ENCODE measurements around the gene DPH3. TPM values are rescaled to one million over a fixed set of nuclear protein-coding genes. Genes with fewer than 3 reads are reported as not detected.

Gene DPH3
- total and polyA plus RNA-seq, 2 donors (not counting 3 experiments of a cell fraction or from before 2014, with no cell fraction given) = 7.7 to 28.7 TPM

DNA sequence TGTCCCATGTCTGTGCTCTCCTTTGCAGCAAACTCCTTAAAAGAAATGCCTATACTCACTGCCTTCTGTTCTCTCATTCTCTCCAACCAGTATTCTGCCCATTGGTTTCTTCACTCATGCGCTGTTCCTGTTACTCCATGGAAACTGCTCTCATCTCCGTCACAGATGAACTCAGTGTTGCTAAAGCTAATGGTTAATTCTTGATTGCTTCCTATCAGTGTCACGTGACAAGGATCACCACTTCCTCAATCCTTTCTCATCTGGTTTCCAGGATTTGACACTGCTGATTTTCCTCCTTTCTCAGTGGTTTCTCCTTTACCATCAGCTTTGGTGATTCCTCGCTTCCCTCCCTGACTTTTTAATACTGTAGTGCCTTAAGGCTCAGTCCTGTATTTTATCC, 2.6 kb downstream of the DPH3 start:
- H3K4me1 ChIP-seq (ENCODE audit: control insufficient read depth, extremely low read depth, insufficient read depth, low read length) = peaks cover 23% of the 10 kb centered on the region
- no peaks in the 10 kb centered on the region for H3K27me3 ChIP-seq (ENCODE audit: control insufficient read depth in 2 of 2, insufficient read depth in 2 of 2, low read length in 2 of 2)
- DNase-seq (ENCODE audit: low read depth, low spot score) = no peak
- no peak for FAIRE-seq
- TF ChIP-seq GATA2 (IDR thresholded peaks at IDR 0.05; ENCODE audit: insufficient read depth, insufficient read length, low read depth, low read length) (no peak), POLR2AphosphoS5 (IDR thresholded peaks at IDR 0.05; ENCODE audit: insufficient read depth, low read depth, low read length) (no peak), JUN (IDR thresholded peaks at IDR 0.05; ENCODE audit: borderline replicate concordance, insufficient read depth, insufficient read length, low read depth) (no peak), POLR2A (IDR thresholded peaks at IDR 0.05; ENCODE audit: low read depth, low read length) (no peak), EZH2 (IDR thresholded peaks at IDR 0.05; ENCODE audit: borderline replicate concordance, low read depth, low read length, severe bottlenecking) (no peak), FOS (IDR thresholded peaks at IDR 0.05; ENCODE audit: borderline replicate concordance, insufficient read depth, low read length) (no peak), MYC (IDR thresholded peaks at IDR 0.05; ENCODE audit: low read depth, low read length) (no peak)
- TF ChIP-seq, protein P1, sequence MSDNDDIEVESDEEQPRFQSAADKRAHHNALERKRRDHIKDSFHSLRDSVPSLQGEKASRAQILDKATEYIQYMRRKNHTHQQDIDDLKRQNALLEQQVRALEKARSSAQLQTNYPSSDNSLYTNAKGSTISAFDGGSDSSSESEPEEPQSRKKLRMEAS (IDR thresholded peaks at IDR 0.05; ENCODE audit: insufficient read depth, insufficient read length) = no peak
- TF ChIP-seq, protein P2, sequence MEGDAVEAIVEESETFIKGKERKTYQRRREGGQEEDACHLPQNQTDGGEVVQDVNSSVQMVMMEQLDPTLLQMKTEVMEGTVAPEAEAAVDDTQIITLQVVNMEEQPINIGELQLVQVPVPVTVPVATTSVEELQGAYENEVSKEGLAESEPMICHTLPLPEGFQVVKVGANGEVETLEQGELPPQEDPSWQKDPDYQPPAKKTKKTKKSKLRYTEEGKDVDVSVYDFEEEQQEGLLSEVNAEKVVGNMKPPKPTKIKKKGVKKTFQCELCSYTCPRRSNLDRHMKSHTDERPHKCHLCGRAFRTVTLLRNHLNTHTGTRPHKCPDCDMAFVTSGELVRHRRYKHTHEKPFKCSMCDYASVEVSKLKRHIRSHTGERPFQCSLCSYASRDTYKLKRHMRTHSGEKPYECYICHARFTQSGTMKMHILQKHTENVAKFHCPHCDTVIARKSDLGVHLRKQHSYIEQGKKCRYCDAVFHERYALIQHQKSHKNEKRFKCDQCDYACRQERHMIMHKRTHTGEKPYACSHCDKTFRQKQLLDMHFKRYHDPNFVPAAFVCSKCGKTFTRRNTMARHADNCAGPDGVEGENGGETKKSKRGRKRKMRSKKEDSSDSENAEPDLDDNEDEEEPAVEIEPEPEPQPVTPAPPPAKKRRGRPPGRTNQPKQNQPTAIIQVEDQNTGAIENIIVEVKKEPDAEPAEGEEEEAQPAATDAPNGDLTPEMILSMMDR (IDR thresholded peaks at IDR 0.05; ENCODE audit: extremely low read depth in 1 of 2, insufficient read depth in 1 of 2, low read depth in 1 of 2, low read length in 2 of 2) = no peak
- H3K9ac ChIP-seq (replicated peaks; ENCODE audit: extremely low read depth, insufficient read depth, low read length) = no peak overlapping the region
- ChIA-PET CTCF (no interaction called here), POLR2A (no interaction called here)
- H4K20me1 ChIP-seq (replicated peaks; ENCODE audit: control insufficient read depth, extremely low read depth, insufficient read depth, low read length) = no peaks in the 10 kb centered on the region
- dilution Hi-C loops (cut with MboI; ENCODE audit: extremely low pct_ligation_motif_present, low sequenced_read_pairs) (no loop called here), intact Hi-C loops (cut with micrococcal nuclease) (no loop called here)
- H3K4me3 ChIP-seq (replicated peaks in 1 of 3; ENCODE audit: insufficient read depth in 1 of 3, low read depth in 1 of 3, low read length in 3 of 3) = no peak overlapping the region
- H3K9me3 ChIP-seq (replicated peaks; ENCODE audit: control insufficient read depth, insufficient read depth, low read length) = no peaks in the 10 kb centered on the region
- no peaks in the 10 kb centered on the region for H3K9me1 ChIP-seq (replicated peaks; ENCODE audit: control insufficient read depth, extremely low read depth, insufficient read depth, low read length)
- no TSS peak for BruUV-seq (replicated peaks)
- H3K27ac ChIP-seq (ENCODE audit: insufficient read depth, low read depth, low read length) = no peak overlapping the region
- H3K79me2 ChIP-seq (ENCODE audit: control insufficient read depth, insufficient read depth, low read length) = peaks cover 46% of the 10 kb centered on the region
- H2AFZ ChIP-seq (ENCODE audit: low read depth, low read length) = no peak overlapping the region
- H3K4me2 ChIP-seq (ENCODE audit: insufficient read depth, low read length) = no peak overlapping the region
- H3K36me3 ChIP-seq (ENCODE audit: control insufficient read depth in 2 of 2, extremely low read depth in 1 of 2, insufficient read depth in 2 of 2, low read length in 2 of 2) = peaks cover 0 to 4% of the 10 kb centered on the region in 2 experiments
